ENCODE data around the gene PPP2R2B. TPM values are rescaled to one million over a fixed set of nuclear protein-coding genes. Genes with fewer than 3 reads are reported as not detected.

The PPP2R2B gene
- total RNA-seq, 1 experiment from 2014 or later = not detected

DNA sequence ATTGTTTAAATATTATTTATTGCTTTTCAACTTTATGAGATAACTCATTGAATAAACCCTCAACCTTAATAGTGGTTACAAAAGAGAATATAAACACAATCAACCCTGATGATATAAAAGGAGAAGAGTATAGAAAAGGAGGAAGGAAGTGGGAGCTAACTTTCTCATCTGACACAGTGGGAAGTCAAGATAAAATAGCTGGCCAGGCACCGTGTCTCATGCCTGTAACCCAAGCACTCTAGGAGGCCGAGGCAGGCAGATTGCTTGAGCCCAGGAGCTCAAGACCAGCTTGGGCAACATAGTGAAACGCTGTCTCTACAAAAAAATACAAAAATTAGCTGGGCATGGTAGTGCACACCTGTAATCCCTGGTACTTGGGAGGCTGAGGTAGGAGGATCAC, 93.5 kb downstream of the PPP2R2B start:
- no peak for DNase-seq (ENCODE audit: low read depth)

DNA sequence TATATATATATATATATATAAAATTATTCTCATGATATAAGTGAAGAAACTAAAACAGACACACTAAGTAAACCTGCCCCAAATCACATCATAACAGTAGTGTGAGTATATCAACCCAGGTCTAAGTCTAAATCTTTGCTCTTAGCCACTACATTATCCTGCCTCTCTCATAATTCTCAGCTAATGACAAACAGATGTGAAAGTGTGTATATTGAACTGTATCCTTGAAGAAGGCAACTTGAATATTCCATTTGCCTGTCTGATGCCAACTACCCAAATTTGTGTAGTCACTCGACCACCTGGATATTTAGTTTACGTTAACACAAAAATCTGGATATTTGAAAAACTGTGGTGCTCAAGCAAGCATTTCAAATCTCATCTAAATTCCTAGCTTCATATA, 97.4 kb downstream of the PPP2R2B start:
- no peak for DNase-seq (ENCODE audit: low read depth)

DNA sequence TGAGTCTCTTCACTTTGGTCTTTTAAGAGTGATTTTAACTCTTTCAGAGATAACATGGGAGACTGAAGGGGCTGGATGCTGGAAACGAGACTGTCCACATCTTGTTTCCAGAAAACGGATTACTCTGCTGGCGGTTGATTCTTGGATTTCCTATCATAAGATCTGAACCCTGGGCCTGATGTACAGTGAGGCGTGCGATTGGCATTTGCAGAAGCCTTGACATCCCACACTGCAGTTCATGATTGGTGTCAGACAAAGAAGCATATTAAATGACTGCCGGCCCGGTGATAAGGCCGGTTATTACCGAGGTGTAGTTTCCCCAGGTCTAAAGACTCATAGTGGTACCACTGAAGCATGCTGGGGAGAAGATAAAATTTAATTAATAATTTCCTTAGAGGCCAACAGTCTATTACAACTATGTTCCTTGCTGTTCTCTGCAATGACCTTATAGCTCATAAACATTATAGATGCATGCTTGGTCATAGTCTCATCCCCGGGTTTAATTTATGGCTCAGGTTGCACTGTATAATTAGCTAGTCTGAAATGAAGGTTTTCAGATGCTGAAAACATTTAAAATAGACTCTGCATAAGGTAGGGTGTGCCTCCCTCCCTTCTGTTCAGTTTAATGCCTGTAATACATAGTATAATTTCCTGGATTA, 99.2 kb downstream of the PPP2R2B start:
- no peak for DNase-seq (ENCODE audit: low read depth)

- no peak for DNase-seq (ENCODE audit: low read depth)
Measured at GRCh38 chr5:146778795-146779194, 99.8 kb downstream of the PPP2R2B start.

- no peak for DNase-seq (ENCODE audit: low read depth)
Measured at GRCh38 chr5:146778261-146778660, 100.3 kb downstream of the PPP2R2B start.

GRCh38 chr5:146772881-146773466, 105.6 kb downstream of the PPP2R2B start:
- no peak for DNase-seq (ENCODE audit: low read depth)

GRCh38 chr5:146770980-146771379, 107.6 kb downstream of the PPP2R2B start:
- DNase-seq (ENCODE audit: low read depth) = no peak

GRCh38 chr5:146770546-146770945, 108.0 kb downstream of the PPP2R2B start:
- DNase-seq (ENCODE audit: low read depth) = no peak

DNA sequence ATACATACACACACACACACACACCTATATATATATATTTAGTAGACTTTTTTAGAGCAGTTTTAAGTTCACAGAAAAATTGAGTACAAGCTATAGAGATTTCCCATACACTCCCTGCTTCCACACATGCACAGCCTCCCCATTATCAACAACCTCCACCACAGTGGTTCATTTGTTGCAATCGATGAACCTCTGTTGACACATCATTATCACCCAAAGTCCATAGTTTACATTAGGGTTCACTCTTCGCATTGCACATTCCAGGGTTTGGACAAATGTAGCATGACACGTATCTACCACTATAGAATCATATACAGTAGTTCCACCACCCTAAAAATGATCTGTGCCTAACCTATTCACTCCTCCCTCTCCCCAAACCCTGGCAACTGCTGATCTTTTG, 111.0 kb downstream of the PPP2R2B start:
- DNase-seq (ENCODE audit: low read depth) = no peak

DNA sequence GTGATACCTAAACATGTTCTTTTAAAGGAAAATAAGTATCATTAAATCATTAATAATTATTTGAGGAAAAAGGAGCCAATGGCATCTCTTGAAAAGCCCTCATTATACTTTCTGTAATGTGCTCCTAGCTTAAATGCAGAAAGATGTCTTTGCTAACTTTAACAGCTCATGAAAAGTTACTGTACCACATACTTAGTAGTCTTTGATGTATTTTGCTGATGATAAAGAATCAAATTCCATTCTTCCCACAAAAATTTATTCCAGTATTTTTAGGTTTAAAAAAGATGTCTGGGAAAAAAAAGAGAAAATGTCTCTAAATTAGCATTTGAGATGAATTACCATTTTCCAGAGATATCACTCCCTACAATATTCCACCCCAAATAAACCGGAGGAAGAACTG, 112.5 kb downstream of the PPP2R2B start:
- no peak for DNase-seq (ENCODE audit: low read depth)

- no peak for DNase-seq (ENCODE audit: low read depth)
Measured at GRCh38 chr5:146765089-146765832, 113.3 kb downstream of the PPP2R2B start.

DNA sequence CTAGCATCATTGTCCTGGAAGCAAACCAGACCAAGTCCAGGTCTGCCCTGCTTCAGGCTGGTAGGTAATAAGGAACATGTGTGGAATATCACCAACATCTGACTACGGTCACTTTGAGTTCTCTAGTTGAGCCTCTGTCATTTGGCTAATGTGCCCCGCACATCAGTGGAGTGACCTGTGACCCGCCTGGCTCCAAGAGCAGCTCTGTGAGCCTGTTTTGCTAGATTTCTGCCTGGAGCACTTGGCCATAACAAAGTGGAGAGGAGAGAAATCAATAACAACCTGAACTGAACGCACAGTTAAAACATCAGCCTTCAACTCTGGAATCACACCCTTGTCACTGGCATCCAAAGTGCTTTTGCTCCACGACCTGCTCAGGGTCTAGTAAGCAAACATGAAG, 115.7 kb downstream of the PPP2R2B start:
- DNase-seq (ENCODE audit: low read depth) = no peak

DNA sequence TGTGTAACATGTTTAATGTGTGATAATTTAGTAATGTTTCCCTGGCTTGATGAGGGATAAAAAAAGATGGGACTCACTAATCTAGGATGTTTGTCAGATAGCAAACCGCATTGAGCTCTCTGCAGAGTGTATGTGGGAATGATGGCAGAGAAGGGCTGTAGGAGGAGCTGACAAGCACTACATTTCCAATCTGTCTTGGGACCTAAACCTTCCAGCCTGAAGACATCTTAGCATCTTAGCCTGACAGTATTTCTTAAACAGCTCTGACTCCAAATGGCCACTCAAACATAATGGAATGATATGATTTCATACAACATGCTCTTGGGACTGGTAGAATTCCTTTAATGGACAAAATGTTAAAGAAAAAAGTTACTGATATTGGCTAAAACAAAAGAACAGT, 116.7 kb downstream of the PPP2R2B start:
- no peak for DNase-seq (ENCODE audit: low read depth)

DNA sequence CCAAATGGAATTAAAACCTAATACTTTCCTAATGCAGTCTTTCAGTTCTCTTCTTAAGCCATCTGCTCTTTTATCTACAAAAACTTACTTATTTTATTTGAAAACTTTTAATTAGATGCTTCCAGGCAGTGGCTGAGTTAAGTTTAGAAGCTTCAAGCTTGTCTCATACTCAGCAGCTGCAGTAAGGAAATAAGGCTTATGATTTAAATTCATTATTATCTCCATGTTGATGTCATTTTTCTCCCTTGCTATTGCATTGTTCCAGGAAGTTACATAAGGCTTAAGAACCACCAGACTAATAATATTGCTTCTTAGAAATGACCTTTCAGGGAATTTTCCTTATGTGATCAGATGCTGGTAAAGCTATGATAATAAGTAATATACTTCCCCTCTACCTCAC, 119.6 kb downstream of the PPP2R2B start:
- no peak for DNase-seq (ENCODE audit: low read depth)

DNA sequence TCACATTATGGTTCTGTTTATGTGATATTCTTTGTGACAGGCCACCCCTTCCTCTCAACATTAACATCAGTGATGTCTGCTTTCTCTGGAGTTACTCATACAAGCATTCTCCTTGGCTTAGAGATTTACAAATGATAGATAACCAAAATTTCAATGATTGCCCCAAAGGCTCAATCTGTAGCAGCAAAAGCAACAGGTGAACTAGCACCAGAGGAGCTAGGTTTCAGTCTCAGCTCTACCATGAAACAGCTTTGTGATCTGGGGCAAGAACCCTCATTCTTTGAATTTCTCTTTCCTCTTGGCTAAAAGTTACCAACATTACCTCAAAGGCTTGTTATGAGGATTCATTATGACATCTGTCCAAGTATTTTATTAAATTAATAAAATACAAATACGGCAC, 120.5 kb downstream of the PPP2R2B start:
- DNase-seq (ENCODE audit: low read depth) = no peak

GRCh38 chr5:146756546-146756945, 122.0 kb downstream of the PPP2R2B start:
- DNase-seq (ENCODE audit: low read depth) = no peak

DNA sequence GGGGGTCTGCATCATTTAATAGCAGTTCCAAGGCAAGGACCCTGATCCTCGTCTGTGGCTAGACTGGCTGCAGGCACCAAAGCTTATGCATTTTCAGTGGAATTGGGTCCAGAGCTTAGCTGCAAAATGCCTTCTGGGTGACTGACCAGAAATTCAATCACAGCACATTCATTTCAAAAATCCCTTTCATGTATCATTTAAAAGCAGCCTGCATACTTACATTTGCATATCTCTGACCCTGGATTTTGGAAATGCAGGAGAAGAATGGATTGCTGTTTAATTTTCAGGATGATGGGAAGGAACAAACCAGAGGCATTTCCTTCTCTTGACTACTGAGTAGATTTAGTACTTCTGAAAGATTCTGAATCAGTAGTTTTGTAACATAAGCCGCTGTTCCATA, 122.8 kb downstream of the PPP2R2B start:
- DNase-seq (ENCODE audit: low read depth) = no peak

GRCh38 chr5:146754621-146755020, 123.9 kb downstream of the PPP2R2B start:
- DNase-seq (ENCODE audit: low read depth) = no peak

GRCh38 chr5:146753641-146754040, 124.9 kb downstream of the PPP2R2B start:
- DNase-seq (ENCODE audit: low read depth) = no peak

DNA sequence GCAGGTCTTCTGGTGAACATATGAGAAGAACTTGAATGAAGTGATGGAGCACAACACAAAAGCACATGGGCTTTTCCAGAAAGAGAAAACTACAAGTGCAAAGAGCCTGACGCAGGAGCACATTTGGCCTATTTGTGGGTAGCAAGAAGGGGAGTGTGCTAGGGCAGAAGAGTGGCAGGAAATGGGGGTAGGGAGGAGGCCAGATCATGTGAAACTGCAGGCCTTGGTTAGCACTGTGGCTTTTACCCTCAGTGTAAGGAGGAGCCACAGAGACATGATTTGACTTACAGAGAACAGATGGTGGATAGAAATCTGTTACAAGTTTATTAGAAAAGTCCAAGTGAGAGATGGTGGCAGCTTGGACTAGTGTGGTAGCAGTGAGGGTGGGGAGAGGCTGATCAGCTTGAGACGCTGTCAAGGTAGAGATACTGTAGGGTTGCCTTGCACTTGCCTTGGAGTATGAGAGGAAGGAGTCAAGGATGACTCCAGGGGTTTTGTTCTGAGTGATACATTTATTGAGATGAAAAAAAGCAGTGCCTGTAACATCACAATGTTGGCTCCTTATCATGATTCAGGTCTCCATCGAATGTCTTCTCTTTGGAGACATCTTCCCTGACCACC, 126.7 kb downstream of the PPP2R2B start:
- no peak for DNase-seq (ENCODE audit: low read depth)

- DNase-seq (ENCODE audit: low read depth) = no peak
Measured at GRCh38 chr5:146751054-146751453, 127.5 kb downstream of the PPP2R2B start.

DNA sequence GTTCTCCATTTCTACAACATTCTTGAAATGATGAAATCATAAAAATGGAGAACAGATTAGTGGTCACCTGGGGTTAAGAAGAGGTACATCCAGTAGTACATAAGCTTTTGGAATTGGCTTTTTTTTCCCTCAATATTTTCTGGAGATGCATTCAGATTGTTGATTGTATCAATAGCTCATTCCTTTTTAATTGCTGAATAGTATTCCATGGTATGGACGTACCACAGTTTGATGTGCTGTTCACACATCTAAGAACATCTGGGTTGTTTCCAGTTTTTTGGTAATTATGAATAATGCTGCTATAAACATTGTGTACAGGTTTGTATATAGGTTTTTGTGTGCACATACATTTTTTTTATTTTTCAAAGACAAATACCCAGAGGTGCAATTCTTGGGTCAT, 130.0 kb downstream of the PPP2R2B start:
- no peak for DNase-seq (ENCODE audit: low read depth)
